H9 (cell line): Measurements from ENCODE around the gene GABBR2. TPM values are rescaled to one million over a fixed set of nuclear protein-coding genes. Genes with fewer than 3 reads are reported as not detected.

Experiments
- DNase-seq: peaks from one replicate; pipeline ENCODE4 v3.0.0-alpha.2; 2017
- H2AFZ ChIP-seq: one replicate; pipeline ENCODE4 v1.6.1; 2013; ENCODE audit warnings: mild to moderate bottlenecking, low read length, control low read depth, moderate library complexity
- H2AK5ac ChIP-seq: 2 replicates; pipeline ENCODE4 v1.6.1; 2013; ENCODE audit warnings: low read length, control low read depth, mixed read lengths; ENCODE audit not compliant: insufficient read length
- H2BK120ac ChIP-seq: one replicate; pipeline ENCODE4 v1.6.1; 2013; ENCODE audit warnings: low read depth, mild to moderate bottlenecking, low read length, control low read depth, inconsistent platforms; ENCODE audit not compliant: poor library complexity, severe bottlenecking
- H2BK12ac ChIP-seq: 2 replicates; pipeline ENCODE4 v1.6.1; 2013; ENCODE audit warnings: low read length, control low read depth, mixed read lengths, low read depth; ENCODE audit not compliant: insufficient read length
- H2BK15ac ChIP-seq: 2 replicates; pipeline ENCODE4 v1.6.1; 2013; ENCODE audit warnings: low read depth, low read length, control low read depth
- H2BK20ac ChIP-seq: one replicate; pipeline ENCODE4 v1.6.1; 2013; ENCODE audit warnings: low read depth, mild to moderate bottlenecking, low read length, control low read depth, inconsistent platforms; ENCODE audit not compliant: poor library complexity, severe bottlenecking
- H2BK5ac ChIP-seq: 2 replicates; pipeline ENCODE4 v1.6.1; 2013; ENCODE audit warnings: low read length, control low read depth, mixed read lengths; ENCODE audit not compliant: insufficient read length
- H3K14ac ChIP-seq: 2 replicates; pipeline ENCODE4 v1.6.1; 2013; ENCODE audit warnings: low read length, control low read depth; ENCODE audit not compliant: insufficient read depth
- H3K18ac ChIP-seq: 2 replicates; pipeline ENCODE4 v1.6.1; 2013; ENCODE audit warnings: low read depth, mild to moderate bottlenecking, mixed read lengths, low read length, control low read depth; ENCODE audit not compliant: insufficient read length
- H3K23ac ChIP-seq: 2 replicates; pipeline ENCODE4 v1.6.1; 2013; ENCODE audit warnings: low read length, control low read depth, mixed read lengths, low read depth; ENCODE audit not compliant: insufficient read length
- H3K23me2 ChIP-seq: 2 replicates; pipeline ENCODE4 v1.6.1; 2013; ENCODE audit warnings: low read depth, mild to moderate bottlenecking, mixed read lengths, low read length, control low read depth; ENCODE audit not compliant: insufficient read length, poor library complexity, severe bottlenecking
- H3K27ac ChIP-seq: 2 replicates; pipeline ENCODE4 v1.5.1; 2013; ENCODE audit warnings: low read length, control low read depth, mixed read lengths, low read depth; ENCODE audit not compliant: insufficient read length
- H3K27me3 ChIP-seq: 2 replicates; pipeline ENCODE4 v1.6.1; 2013; ENCODE audit warnings: low read length, control low read depth, inconsistent platforms; ENCODE audit not compliant: insufficient read depth
- H3K4ac ChIP-seq: 2 replicates; pipeline ENCODE4 v1.6.1; 2013; ENCODE audit warnings: low read depth, mild to moderate bottlenecking, control low read depth, inconsistent platforms, low read length, moderate library complexity
- H3K4me1 ChIP-seq: 2 replicates; pipeline ENCODE4 v1.6.1; 2013; ENCODE audit warnings: low read length, control low read depth, inconsistent platforms; ENCODE audit not compliant: insufficient read depth
- H3K4me2 ChIP-seq: 2 replicates; pipeline ENCODE4 v1.6.1; 2013; ENCODE audit warnings: low read length, control low read depth, mixed read lengths; ENCODE audit not compliant: insufficient read length, insufficient read depth
- H3K56ac ChIP-seq: 2 replicates; pipeline ENCODE4 v1.6.1; 2013; ENCODE audit warnings: low read depth, mild to moderate bottlenecking, mixed read lengths, low read length, control low read depth; ENCODE audit not compliant: insufficient read length
- H3K79me1 ChIP-seq: 2 replicates; pipeline ENCODE4 v1.6.1; 2013; ENCODE audit warnings: low read depth, mild to moderate bottlenecking, moderate library complexity, low read length, control low read depth, inconsistent platforms; ENCODE audit not compliant: insufficient read depth, poor library complexity, severe bottlenecking
- H3K79me2 ChIP-seq: 2 replicates; pipeline ENCODE4 v1.6.1; 2013; ENCODE audit warnings: low read length, control low read depth, inconsistent platforms; ENCODE audit not compliant: insufficient read depth
- H3K9ac ChIP-seq: 2 replicates; pipeline ENCODE4 v1.6.1; 2013; ENCODE audit warnings: low read length, control low read depth, mixed read lengths; ENCODE audit not compliant: insufficient read length; ENCODE audit errors: extremely low read depth
- H3K9me3 ChIP-seq: one replicate; pipeline ENCODE4 v1.6.1; 2013; ENCODE audit warnings: low read depth, low read length, inconsistent platforms; ENCODE audit not compliant: control insufficient read depth
- H3T11ph ChIP-seq: one replicate; pipeline ENCODE4 v1.6.1; 2013; ENCODE audit warnings: mild to moderate bottlenecking, low read length, control low read depth, inconsistent platforms
- H4K20me1 ChIP-seq: one replicate; pipeline ENCODE4 v1.6.1; 2013; ENCODE audit not compliant: control insufficient read depth, insufficient read length, insufficient read depth
- H4K5ac ChIP-seq: 2 replicates; pipeline ENCODE4 v1.6.1; 2013; ENCODE audit warnings: low read depth, mild to moderate bottlenecking, mixed read lengths, low read length, control low read depth; ENCODE audit not compliant: insufficient read length
- H4K8ac ChIP-seq: replicated peaks from 2 replicates; pipeline ENCODE4 v1.6.1; 2013; ENCODE audit warnings: low read length, control low read depth, mixed read lengths, low read depth; ENCODE audit not compliant: insufficient read length
- H4K91ac ChIP-seq: 2 replicates; pipeline ENCODE4 v1.6.1; 2013; ENCODE audit warnings: low read depth, mild to moderate bottlenecking, moderate library complexity, mixed read lengths, low read length, control low read depth; ENCODE audit not compliant: insufficient read length
- H3K27ac Mint-ChIP-seq, 3 experiments: 2 replicates in 2 of 3; 3 replicates in 1 of 3; pipeline ENCODE4 v1.8.0; 2020 to 2021; ENCODE audit warnings: mixed read lengths in 3 of 3, mild to moderate bottlenecking in 1 of 3, moderate library complexity in 1 of 3
- H3K27me3 Mint-ChIP-seq: 2 replicates; pipeline ENCODE4 v1.8.0; 2021; ENCODE audit warnings: low read depth, mild to moderate bottlenecking, moderate library complexity, mixed read lengths
- H3K36me3 Mint-ChIP-seq, 3 experiments: 2 replicates in 2 of 3; 3 replicates in 1 of 3; pipeline ENCODE4 v1.8.0; 2020 to 2021; ENCODE audit warnings: low read depth in 3 of 3, mixed read lengths in 3 of 3; ENCODE audit not compliant: insufficient read depth in 1 of 3
- H3K4me1 Mint-ChIP-seq, 2 experiments: 2 replicates each; pipeline ENCODE4 v1.8.0; 2020; ENCODE audit warnings: mixed read lengths in 2 of 2
- H3K4me3 Mint-ChIP-seq, 2 experiments: 2 replicates in 1 of 2; 3 replicates in 1 of 2; pipeline ENCODE4 v1.8.0; 2020 to 2021; ENCODE audit warnings: mild to moderate bottlenecking in 2 of 2, mixed read lengths in 2 of 2, moderate library complexity in 1 of 2
- H3K9me3 Mint-ChIP-seq, 2 experiments: 2 replicates in 1 of 2; 3 replicates in 1 of 2; pipeline ENCODE4 v1.8.0; 2020; ENCODE audit warnings: mild to moderate bottlenecking in 2 of 2, mixed read lengths in 2 of 2, moderate library complexity in 1 of 2
- WGBS: extraction: QIAGEN DNeasy Blood & Tissue Kit; methylation state at CpG from one replicate; pipeline ENCODE4 v1.1.7; 2013; ENCODE audit warnings: missing lambda C conversion rate, low lambda C conversion rate, mixed read lengths; ENCODE audit not compliant: insufficient read length; ENCODE audit errors: extremely low coverage; 5-methylcytosine and 5-hydroxymethylcytosine counted together
- total RNA-seq: library from RNA; stranded (reverse); gene quantifications from 2 replicates; pipeline ENCODE4 v1.2.1, GENCODE V29; 2021
- TF ChIP-seq, protein P1 (sequence below): fragments of 200-600 bp; sonication (generic); conservative IDR thresholded peaks from 3 replicates; pipeline ENCODE4 v1.8.0; 2021; ENCODE audit warnings: antibody characterized with exemption, mild to moderate bottlenecking

GABBR2 gene
- total RNA-seq, 1 experiment from 2014 or later, result 0.66 TPM

DNA sequence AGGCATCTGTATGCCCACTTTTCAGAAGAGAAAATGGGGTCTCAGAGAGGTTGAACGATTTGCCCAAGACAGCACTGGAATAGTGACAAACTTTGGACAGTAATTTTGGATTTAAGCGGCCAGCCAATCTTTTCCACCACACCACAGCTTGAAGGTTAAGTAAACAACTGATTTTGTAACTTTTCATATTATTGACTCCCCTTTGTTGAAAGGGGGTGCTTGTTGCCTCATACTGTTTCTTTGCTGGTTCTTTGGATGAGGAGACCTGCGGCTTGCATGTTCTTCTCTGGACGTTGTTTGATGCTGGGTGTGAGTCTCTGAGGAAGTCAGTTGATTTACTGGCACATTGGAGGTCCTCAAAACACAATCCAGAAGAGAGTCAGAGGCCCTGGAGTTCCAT is 11.7 kb upstream of the GABBR2 start:
- H3K23me2 ChIP-seq, result no peaks in the 10 kb centered on the region
- no peak overlapping the region for H4K8ac ChIP-seq
- no peak overlapping the region for H2AK5ac ChIP-seq
- no peak overlapping the region for H3K56ac ChIP-seq
- H3K23ac ChIP-seq, result no peak overlapping the region
- H3K9ac ChIP-seq, result no peak overlapping the region
- H3T11ph ChIP-seq, result no peak overlapping the region
- no peak overlapping the region for H3K4ac ChIP-seq
- no peak overlapping the region for H2BK12ac ChIP-seq
- no peak overlapping the region for H2BK5ac ChIP-seq
- no peak overlapping the region for H4K91ac ChIP-seq
- Mint-ChIP-seq H3K36me3 (no peaks in the 10 kb centered on the region), H3K4me1 (peaks cover 3 to 6% of the 10 kb centered on the region in 2 experiments), H3K4me3 (no peak overlapping the region), H3K27me3 (peaks cover 49% of the 10 kb centered on the region), H3K9me3 (no peaks in the 10 kb centered on the region), H3K27ac (no peak overlapping the region; a peak in 1 of 7 replicates)
- no peaks in the 10 kb centered on the region; the same call in 1 of the 2 replicates for H3K27me3 ChIP-seq
- no peak overlapping the region for H2AFZ ChIP-seq
- no peak overlapping the region for H4K5ac ChIP-seq
- TF ChIP-seq, protein P1, sequence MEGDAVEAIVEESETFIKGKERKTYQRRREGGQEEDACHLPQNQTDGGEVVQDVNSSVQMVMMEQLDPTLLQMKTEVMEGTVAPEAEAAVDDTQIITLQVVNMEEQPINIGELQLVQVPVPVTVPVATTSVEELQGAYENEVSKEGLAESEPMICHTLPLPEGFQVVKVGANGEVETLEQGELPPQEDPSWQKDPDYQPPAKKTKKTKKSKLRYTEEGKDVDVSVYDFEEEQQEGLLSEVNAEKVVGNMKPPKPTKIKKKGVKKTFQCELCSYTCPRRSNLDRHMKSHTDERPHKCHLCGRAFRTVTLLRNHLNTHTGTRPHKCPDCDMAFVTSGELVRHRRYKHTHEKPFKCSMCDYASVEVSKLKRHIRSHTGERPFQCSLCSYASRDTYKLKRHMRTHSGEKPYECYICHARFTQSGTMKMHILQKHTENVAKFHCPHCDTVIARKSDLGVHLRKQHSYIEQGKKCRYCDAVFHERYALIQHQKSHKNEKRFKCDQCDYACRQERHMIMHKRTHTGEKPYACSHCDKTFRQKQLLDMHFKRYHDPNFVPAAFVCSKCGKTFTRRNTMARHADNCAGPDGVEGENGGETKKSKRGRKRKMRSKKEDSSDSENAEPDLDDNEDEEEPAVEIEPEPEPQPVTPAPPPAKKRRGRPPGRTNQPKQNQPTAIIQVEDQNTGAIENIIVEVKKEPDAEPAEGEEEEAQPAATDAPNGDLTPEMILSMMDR, result no peak
- H3K9me3 ChIP-seq, result no peaks in the 10 kb centered on the region
- no peak overlapping the region for H3K18ac ChIP-seq
- H3K27ac ChIP-seq, result no peak overlapping the region
- no peak overlapping the region for H2BK120ac ChIP-seq
- H3K79me2 ChIP-seq, result no peaks in the 10 kb centered on the region
- H3K4me1 ChIP-seq, result no peaks in the 10 kb centered on the region
- no peak overlapping the region for H2BK15ac ChIP-seq
- H3K4me2 ChIP-seq, result no peak overlapping the region
- no peaks in the 10 kb centered on the region for H3K79me1 ChIP-seq
- DNase-seq, result no peak
- H4K20me1 ChIP-seq, result no peaks in the 10 kb centered on the region
- no peak overlapping the region for H3K14ac ChIP-seq
- no CpG with 5 or more reads among the region's 4 CpGs for WGBS
- no peak overlapping the region for H2BK20ac ChIP-seq
